Caki2 (cell line): ENCODE data around the gene CFAP46. TPM values are rescaled to one million over a fixed set of nuclear protein-coding genes. Genes with fewer than 3 reads are reported as not detected.

ENCODE experiments used
- DNase-seq: peaks from one replicate; pipeline ENCODE4 v3.0.0-alpha.2; 2015; ENCODE audit warnings: low read depth
- in situ Hi-C: cut with HindIII; loops from 2 replicates; pipeline ENCODE4 v1.10.0; 2016; ENCODE audit warnings: low sequenced_read_pairs, low pct_unique_long_range_greater_than_20kb, mixed read lengths
- total RNA-seq: library from RNA; depleted of rRNA; stranded (reverse); fragments of >200 nt; shearing (Covaris generic); gene quantifications from 2 replicates; pipeline ENCODE4 v1.2.3, GENCODE V29; 2014; ENCODE audit warnings: low replicate concordance

The CFAP46 gene
- total RNA-seq, 1 experiment from 2014 or later: not detected

GRCh38 chr10:132865851-132866600 lies 76.3 kb downstream of the CFAP46 start:
- in situ Hi-C loops: no loop called here
- no peak for DNase-seq

DNA sequence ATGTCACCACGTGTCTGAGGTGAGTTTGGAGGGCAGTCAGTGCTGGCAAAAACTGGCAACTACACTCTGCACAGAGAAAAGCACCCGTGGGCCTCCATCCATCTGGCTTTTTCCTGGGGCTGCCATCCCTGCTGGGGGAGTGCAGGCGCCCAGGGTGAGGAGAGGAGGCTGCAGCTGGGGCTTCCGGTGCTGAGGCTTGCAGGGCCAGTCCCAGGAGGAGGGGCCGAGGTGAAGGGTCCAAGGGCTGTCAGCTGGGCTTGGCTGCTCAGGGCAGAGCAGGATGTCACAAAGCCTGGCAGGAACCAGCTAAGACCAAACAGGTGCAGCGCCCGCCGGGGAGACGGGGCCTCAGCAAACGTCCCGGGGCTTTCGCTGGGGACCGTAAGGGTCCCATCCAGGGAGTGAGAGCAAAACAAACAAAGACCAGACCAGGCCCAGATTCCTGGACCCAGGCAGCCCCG lies 77.2 kb downstream of the CFAP46 start:
- DNase-seq: no peak
- in situ Hi-C loops: no loop called here

DNA sequence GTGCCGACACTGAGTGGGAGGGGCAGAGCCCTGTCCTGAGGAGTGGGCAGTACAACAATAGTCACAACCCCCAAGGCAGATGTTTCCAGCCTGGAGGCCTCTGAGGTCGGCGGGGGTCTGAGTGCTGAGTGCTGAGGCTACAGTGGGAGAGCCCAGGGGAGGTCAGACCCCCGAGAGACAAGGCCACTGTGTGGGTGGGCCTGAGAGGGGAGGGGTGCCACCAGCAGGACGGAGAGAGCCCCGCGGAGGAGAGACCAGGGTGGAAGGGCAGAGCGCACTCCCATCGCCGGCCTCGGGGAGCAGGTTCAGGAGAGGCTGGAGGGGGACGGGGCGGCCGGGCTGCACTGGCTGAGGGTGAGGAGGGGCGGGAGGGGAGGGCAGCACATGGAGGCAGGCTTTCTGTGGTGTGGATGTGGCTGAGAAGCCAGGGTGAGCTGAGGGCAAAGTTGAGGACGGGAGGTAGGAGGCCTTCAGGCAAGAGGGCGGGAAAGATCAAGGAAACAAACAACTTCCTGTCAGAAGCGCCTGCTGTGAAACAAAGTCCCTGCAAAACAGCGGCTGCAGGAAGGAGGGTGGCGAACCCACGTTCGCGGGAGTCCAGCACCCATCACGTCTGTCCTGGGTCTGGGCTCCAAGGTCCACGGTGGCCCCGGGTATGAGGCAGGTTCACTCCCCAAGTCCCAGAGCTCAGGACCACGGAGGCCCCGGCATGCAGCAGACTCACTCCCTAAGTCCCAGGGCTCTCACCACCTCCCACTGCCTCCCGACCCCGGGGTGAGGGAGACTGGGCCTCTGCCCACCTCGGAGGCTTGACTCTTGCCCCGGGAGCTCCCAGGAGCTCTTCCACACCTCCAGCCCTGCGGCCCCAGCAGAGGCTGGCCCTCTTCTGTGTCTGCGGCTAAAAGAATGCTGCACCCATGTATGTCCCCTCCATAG lies 79.6 kb downstream of the CFAP46 start:
- in situ Hi-C loops: no loop called here
- no peak for DNase-seq

DNA sequence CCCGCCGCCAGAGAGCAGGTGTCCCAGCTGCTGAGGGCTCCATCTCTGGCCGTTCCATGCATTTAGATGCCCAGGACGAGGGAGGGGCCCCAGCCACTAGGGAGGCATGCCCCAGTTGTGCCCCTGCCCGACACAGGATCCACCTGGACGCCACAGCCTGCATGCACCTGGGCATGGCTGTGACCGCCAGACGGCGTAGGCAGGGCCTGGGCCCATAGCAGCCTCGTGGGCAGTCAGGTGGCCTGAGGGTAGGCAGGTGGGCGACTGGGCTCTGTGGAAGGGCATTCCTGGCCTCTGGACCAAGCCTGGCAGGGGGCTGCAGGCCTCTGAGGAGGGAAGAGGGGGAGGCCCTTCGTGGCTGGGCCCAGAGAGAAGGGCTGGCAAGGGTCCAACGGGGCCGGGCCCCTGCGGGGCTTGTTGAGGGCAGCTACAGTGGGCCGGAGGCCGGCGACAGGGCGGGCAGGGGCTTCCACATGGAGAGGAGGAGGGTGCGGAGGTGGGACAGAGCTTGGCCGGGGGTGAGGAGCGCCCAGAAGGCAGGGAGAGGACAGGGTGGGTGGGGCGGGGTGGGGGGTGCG lies 80.4 kb downstream of the CFAP46 start:
- in situ Hi-C loops: no loop called here
- no peak for DNase-seq

DNA sequence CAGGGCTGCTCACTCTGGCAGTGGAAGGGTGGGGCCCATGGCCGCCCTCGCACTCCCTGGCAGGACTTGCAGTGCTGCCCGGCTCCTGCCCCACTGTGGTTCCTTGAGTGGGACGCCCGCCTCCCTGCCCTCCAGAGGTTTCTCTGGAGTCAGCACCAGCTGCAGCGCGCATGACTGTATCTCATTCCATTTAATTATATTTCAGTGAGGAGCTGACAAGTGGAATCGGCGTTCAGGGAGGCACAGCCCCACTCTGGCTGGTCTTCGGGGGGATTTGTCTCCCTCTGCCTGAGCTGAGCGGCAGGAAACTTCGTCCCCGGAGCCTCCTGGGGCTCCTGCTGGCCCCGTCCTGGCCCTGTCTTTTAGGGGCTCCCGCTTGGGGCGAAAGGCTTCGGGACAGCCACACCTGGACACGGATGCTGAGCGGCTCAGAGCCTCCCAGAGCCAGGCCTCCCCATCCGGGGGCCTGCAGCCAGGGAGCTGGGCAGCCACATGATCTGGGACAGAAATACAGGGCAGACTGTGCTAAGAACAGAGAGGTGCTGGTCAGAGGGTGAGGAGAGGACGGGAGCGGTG lies 81.2 kb downstream of the CFAP46 start:
- in situ Hi-C loops: no loop called here
- DNase-seq: no peak

DNA sequence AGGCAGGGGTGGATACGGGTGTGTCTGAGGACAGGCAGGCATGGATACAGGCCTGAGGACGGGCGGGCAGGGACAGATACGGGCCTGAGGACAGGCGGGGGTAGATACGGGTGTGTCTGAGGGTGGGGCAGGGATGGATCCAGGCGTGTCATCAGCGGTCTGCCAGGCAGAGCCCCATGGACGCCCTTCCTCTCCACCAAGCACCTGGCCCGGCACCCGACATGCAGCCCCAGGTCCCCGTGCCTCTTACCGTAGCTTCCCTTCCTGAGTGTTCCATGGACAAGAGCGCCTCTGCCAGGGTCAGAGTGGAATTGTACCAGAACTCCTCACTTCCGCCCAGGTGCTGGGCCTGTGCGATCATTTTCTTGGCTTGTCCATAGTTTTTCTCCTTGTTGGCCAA lies 81.8 kb downstream of the CFAP46 start:
- no peak for DNase-seq
- in situ Hi-C loops: no loop called here

GRCh38 chr10:132859084-132859855 lies 83.1 kb downstream of the CFAP46 start:
- in situ Hi-C loops: no loop called here

GRCh38 chr10:132858121-132859081 lies 84.0 kb downstream of the CFAP46 start:
- in situ Hi-C loops: no loop called here
- no peak for DNase-seq

More at GRCh38 chr10:132859084-132859855, 83.1 kb downstream of the CFAP46 start:
- no peak for DNase-seq

- no peak for DNase-seq
- in situ Hi-C loops: no loop called here
Observed at GRCh38 chr10:132856869-132857524, 85.4 kb downstream of the CFAP46 start.

DNA sequence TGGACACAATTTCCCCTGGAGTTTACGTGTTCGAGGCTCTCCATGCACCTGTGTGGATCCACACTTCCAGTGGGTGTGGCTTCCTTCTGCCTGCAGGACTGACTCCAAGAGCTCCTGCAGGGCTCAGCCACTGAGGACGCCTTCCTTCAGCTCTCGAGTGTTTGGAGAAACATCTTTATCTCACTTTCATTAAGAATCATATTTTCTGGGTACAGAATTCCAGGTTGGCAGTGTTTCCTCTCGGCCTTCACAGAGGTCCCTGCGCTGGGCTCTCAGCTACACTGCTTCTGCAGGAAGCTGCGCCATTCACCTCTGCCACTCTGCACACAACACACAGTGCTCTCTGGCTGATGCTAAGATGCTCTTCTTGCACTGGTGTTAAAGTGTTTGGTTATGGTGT lies 86.5 kb downstream of the CFAP46 start:
- in situ Hi-C loops: no loop called here
- no peak for DNase-seq

DNA sequence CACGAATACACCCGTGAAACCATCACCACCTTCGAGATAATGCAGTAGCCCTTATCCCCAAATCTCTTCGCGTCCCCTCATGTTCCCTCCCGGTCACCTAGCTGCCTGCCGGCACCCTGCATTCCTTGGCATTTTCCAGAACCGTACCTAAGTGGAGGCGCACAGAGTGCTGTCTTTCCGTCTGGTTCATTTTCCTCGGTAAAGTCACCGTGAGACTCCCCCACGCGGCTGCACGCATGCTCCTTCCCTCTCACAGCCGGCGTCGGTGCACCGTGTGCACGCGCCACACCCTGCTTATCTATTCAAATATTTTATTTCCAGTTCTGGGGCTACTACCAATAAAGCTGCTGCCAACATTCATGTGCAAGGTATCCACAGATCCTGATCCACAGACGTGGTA lies 90.9 kb downstream of the CFAP46 start:
- no peak for DNase-seq
- in situ Hi-C loops: no loop called here

DNA sequence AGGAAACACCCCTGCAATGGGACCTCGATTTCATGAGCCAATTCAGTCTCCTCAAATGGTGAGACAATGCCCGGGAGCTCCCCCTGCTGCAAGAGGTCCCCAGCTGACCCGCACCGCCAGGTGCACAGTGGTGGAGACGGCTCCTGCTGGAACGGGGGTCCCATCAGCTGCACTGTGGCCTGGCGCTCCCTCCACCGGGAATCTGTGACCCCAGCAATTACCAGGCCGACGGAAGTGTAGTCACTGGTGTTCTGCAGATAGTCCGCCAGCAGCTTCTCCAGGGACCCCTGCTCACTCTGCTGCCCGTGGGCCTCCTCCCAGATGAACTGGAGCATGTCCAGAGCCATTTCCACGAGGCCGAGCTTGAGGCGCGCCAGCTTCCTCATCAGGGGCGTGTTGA lies 91.5 kb downstream of the CFAP46 start:
- in situ Hi-C loops: no loop called here
- DNase-seq: no peak

DNA sequence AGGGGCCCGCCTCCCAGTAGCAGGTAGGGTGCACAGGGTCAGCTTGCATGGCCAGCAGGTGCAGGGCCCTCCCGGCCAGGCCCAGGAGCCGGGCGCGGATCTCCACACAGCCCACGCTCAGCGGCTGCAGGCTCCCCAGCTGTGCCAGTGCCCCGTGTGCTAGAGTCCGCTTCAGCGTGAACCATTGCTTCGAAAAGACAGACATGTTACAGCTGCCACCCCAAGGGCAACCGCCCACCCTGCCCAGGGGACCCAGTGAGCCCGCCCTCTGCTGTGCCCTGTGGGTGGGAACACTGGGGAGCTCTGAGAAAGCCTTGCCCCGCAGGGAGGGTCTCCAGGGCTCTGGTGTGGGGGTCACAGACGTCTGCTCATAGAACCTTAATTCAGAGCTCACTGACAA lies 92.1 kb downstream of the CFAP46 start:
- in situ Hi-C loops: no loop called here
- no peak for DNase-seq

DNA sequence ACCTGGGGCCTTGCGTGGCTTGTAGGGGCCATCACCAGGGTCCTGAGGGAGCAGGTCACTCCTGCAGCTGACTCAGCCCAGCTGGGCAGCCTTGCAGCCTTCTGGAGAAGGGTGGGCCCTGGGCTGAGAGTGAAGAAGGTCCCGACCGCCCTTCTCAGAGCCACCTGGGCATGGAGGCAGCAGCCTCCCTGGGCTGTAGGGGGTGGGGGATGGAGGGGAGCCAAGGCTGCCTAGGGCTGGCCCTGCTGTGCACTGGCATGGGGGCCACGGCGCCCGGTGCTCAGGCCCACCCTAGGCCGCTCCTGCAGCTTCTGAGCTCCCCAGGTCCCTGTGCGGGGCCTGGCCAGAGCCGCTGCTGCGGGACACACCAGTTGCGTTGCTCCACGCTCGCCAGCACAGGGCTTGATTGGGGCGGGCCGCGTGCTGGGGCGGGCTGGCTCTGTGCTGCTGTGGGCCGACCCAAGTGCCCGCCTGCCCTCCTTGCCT lies 92.8 kb downstream of the CFAP46 start:
- DNase-seq: no peak
- in situ Hi-C loops: no loop called here

DNA sequence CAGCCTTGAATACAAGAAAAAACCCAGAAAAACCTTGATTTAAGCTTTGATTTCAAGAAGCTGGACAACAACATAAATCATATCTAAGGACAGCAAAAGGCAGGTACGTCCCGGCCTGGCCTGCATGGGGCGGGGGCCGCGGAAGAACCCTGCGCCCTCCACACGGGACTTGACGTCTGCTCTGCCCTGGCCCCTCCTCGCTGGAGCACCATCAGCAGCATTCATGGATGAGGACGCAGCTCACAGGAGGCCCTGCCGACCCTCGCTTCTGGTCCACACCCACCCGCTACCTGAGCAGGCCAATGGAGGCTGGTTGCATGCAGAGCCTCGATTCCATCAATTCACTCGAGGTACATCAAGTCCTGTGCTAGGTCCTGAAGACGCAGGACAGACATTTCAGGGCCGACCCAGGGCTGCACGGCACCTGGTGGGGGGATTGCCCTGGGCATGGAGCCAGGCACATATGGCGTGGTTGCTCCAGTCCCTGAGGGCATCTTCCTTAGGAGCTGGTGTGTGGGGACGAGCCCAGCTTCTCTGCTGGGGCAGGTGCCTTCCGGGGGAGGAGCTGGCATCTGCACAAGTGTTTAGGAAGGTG lies 93.3 kb downstream of the CFAP46 start:
- in situ Hi-C loops: no loop called here
- DNase-seq: no peak

GRCh38 chr10:132848291-132848701 lies 94.1 kb downstream of the CFAP46 start:
- in situ Hi-C loops: no loop called here
- DNase-seq: no peak
